K562 (cell line): ENCODE data around the gene HOXA9.

Source experiments
- ARHGAP35 ChIP-seq: fragments of 450-650 bp; IDR thresholded peaks from 2 replicates; pipeline ENCODE4 v1.6.1; 2018; ENCODE audit not compliant: partially characterized antibody
- CTCF ChIP-seq, 3 experiments: IDR thresholded peaks in 2 of 3; conservative IDR thresholded peaks in 1 of 3; 2 replicates each; pipeline ENCODE4 v1.5.1; 2011 to 2012; ENCODE audit warnings: low read length in 3 of 3, mild to moderate bottlenecking in 3 of 3, control low read depth in 2 of 3, improper control_type of control experiment in 1 of 3, inconsistent platforms in 1 of 3, low read depth in 1 of 3, mixed read lengths in 1 of 3, moderate library complexity in 1 of 3; ENCODE audit not compliant: insufficient read depth in 2 of 3
- EGR1 ChIP-seq: fragments of 450-650 bp; conservative IDR thresholded peaks from 2 replicates; pipeline ENCODE4 v1.6.1; 2017; ENCODE audit warnings: mild to moderate bottlenecking
- ELK1 ChIP-seq: sonication (generic); formaldehyde crosslinking; IDR thresholded peaks from 2 replicates; pipeline ENCODE4 v1.8.1; 2022; ENCODE audit warnings: missing genetic modification reagents
- MAZ ChIP-seq, 2 experiments: fragments of 450-650 bp in 1 of 2; sonication (generic) in 1 of 2; formaldehyde crosslinking; IDR thresholded peaks in 1 of 2; conservative IDR thresholded peaks in 1 of 2; 2 replicates each; pipeline versions ENCODE4 v1.4.0 to v1.5.0; 2020; ENCODE audit warnings: mild to moderate bottlenecking in 1 of 2, missing genetic modification reagents in 1 of 2
- SP1 ChIP-seq: sonication (generic); formaldehyde crosslinking; IDR thresholded peaks from 2 replicates; pipeline ENCODE4 v1.8.1; 2022; ENCODE audit warnings: mild to moderate bottlenecking, missing genetic modification reagents
- TCF3 ChIP-seq: sonication (generic); formaldehyde crosslinking; IDR thresholded peaks from 2 replicates; pipeline ENCODE4 v1.4.0; 2020; ENCODE audit warnings: mild to moderate bottlenecking, missing genetic modification reagents
- TEAD2 ChIP-seq: fragments of 450-650 bp; IDR thresholded peaks from 2 replicates; pipeline ENCODE4 v1.6.1; 2016; ENCODE audit warnings: missing genetic modification characterization, control low read depth, missing compliant biosample characterization
- ZBTB2 ChIP-seq: fragments of 450-650 bp; IDR thresholded peaks from 2 replicates; pipeline ENCODE4 v1.6.1; 2016; ENCODE audit warnings: antibody characterized with exemption
- ZBTB7A ChIP-seq: IDR thresholded peaks from 2 replicates; pipeline ENCODE4 v1.6.1; 2011; ENCODE audit warnings: low read depth, mild to moderate bottlenecking, low read length, moderate library complexity, borderline replicate concordance; ENCODE audit not compliant: control insufficient read depth

GRCh38 chr7:27202862-27203134 lies 37.5 kb upstream of the HOXA9 start:
- no peak for TF ChIP-seq SP1 (CRISPR knock-in tag)
- no peak for TF ChIP-seq EGR1
- no peak for TF ChIP-seq CTCF (IDR thresholded peaks at IDR 0.05 in 2 of 3, conservative IDR thresholded peaks at IDR 0.05 in 1 of 3; ENCODE audit: insufficient read depth in 2 of 3, low read depth in 1 of 3, low read length in 3 of 3)
- no peak for TF ChIP-seq ZBTB2
- TF ChIP-seq TEAD2 (tag) = no peak
- TF ChIP-seq ARHGAP35 = no peak
- TF ChIP-seq TCF3 = no peak
- TF ChIP-seq MAZ (CRISPR knock-in tag; conservative IDR thresholded peaks at IDR 0.05 in 1 of 2, IDR thresholded peaks at IDR 0.05 in 1 of 2) = no peak
- no peak for TF ChIP-seq ELK1 (CRISPR knock-in tag)
- no peak for TF ChIP-seq ZBTB7A
